GM23248 (cell line): ENCODE measurements around the gene KISS1. TPM values are rescaled to one million over a fixed set of nuclear protein-coding genes. Genes with fewer than 3 reads are reported as not detected.
A peak's percentile ranks its signal among the peaks of the same experiment; 100 is the strongest.

Source experiments
- DNase-seq: peaks from one replicate; pipeline ENCODE4 v3.0.0-alpha.2; 2015
- H2AFZ ChIP-seq: fragments of 200-600 bp; sonication (generic); 2 replicates; pipeline ENCODE4 v1.6.1; 2016; ENCODE audit warnings: antibody characterized with exemption
- H3F3A ChIP-seq: fragments of 200-600 bp; sonication (generic); 2 replicates; pipeline ENCODE4 v1.6.1; 2016; ENCODE audit warnings: mild to moderate bottlenecking, antibody characterized with exemption, mixed run types; ENCODE audit not compliant: insufficient read depth
- H3K27ac ChIP-seq: fragments of 200-600 bp; sonication (generic); 2 replicates; pipeline ENCODE4 v1.5.1; 2016; ENCODE audit warnings: mild to moderate bottlenecking
- H3K27me3 ChIP-seq: fragments of 200-600 bp; sonication (generic); replicated peaks from 2 replicates; pipeline ENCODE4 v1.6.1; 2016; ENCODE audit warnings: mild to moderate bottlenecking; ENCODE audit not compliant: insufficient read depth
- H3K36me3 ChIP-seq: fragments of 200-600 bp; sonication (generic); 2 replicates; pipeline ENCODE4 v1.6.1; 2016; ENCODE audit warnings: low read depth, mild to moderate bottlenecking
- H3K4me1 ChIP-seq: fragments of 200-600 bp; sonication (generic); 2 replicates; pipeline ENCODE4 v1.6.1; 2016; ENCODE audit warnings: mild to moderate bottlenecking; ENCODE audit not compliant: insufficient read depth
- H3K4me2 ChIP-seq: fragments of 200-600 bp; sonication (generic); one replicate; pipeline ENCODE4 v1.6.1; 2016; ENCODE audit warnings: mild to moderate bottlenecking; ENCODE audit not compliant: unreplicated experiment
- H3K4me3 ChIP-seq: fragments of 200-600 bp; sonication (generic); 2 replicates; pipeline ENCODE4 v1.5.1; 2016; ENCODE audit warnings: mild to moderate bottlenecking
- H3K79me2 ChIP-seq: fragments of 200-600 bp; sonication (generic); 2 replicates; pipeline ENCODE4 v1.6.1; 2016; ENCODE audit warnings: mild to moderate bottlenecking; ENCODE audit not compliant: insufficient read depth
- H3K9ac ChIP-seq: fragments of 200-600 bp; sonication (generic); 2 replicates; pipeline ENCODE4 v1.6.1; 2016; ENCODE audit warnings: mild to moderate bottlenecking
- H3K9me2 ChIP-seq: fragments of 200-600 bp; sonication (generic); 2 replicates; pipeline ENCODE4 v1.6.1; 2016; ENCODE audit warnings: mixed run types, mild to moderate bottlenecking, moderate library complexity; ENCODE audit not compliant: insufficient read depth
- H3K9me3 ChIP-seq: fragments of 200-600 bp; sonication (generic); one replicate; pipeline ENCODE4 v1.6.1; 2017; ENCODE audit warnings: low read depth
- H4K20me1 ChIP-seq: fragments of 200-600 bp; sonication (generic); 2 replicates; pipeline ENCODE4 v1.6.0; 2016; ENCODE audit not compliant: insufficient read depth
- EZH2 ChIP-seq: fragments of 200-600 bp; sonication (generic); IDR thresholded peaks from 2 replicates; pipeline ENCODE4 v1.6.1; 2018; ENCODE audit warnings: antibody characterized with exemption, mild to moderate bottlenecking; ENCODE audit not compliant: insufficient read depth, poor library complexity, severe bottlenecking
- EZH2phosphoT487 ChIP-seq: fragments of 200-600 bp; sonication (generic); IDR thresholded peaks from 2 replicates; pipeline ENCODE4 v1.6.1; 2018; ENCODE audit warnings: antibody characterized with exemption, moderate library complexity, mild to moderate bottlenecking, low read depth; ENCODE audit not compliant: insufficient read depth
- WGBS, 2 experiments: methylation state at CpG; one replicate each; pipeline ENCODE4 v1.1.6; 2015 to 2017; ENCODE audit warnings: low lambda C conversion rate in 2 of 2, low coverage in 1 of 2; ENCODE audit errors: missing lambda C conversion rate in 2 of 2; 5-methylcytosine and 5-hydroxymethylcytosine counted together
- in situ Hi-C: fragments of 300-500 bp; cut with MboI; formaldehyde crosslinking; loops from 2 replicates; pipeline ENCODE4 v1.15.0; 2020
- polyA plus RNA-seq: library from polyadenylated mRNA; unstranded; fragments of >200 nt; fragmentation: Nextera tagmentation; extraction: Ambion mirVana; gene quantifications from 2 replicates; pipeline ENCODE4 v1.2.1, GENCODE V29; 2016
- total RNA-seq: library from RNA; depleted of rRNA; stranded (reverse); fragments of >200 nt; shearing (Covaris generic); gene quantifications from 2 replicates; pipeline ENCODE4 v1.2.3, GENCODE V29; 2014

The KISS1 gene
- total and polyA plus RNA-seq, 2 experiments from 2014 or later, result not detected

- Histone ChIP-seq H3K4me1 (no peaks in the 10 kb centered on the region), H4K20me1 (no peaks in the 10 kb centered on the region), H3K9me2 (no peaks in the 10 kb centered on the region), H3F3A (peaks cover 8% of the 10 kb centered on the region; the same call in 1 of the 2 replicates), H3K9me3 (no peaks in the 10 kb centered on the region), H3K27me3 (no peaks in the 10 kb centered on the region), H3K36me3 (no peaks in the 10 kb centered on the region), H3K27ac (no peak overlapping the region), H3K79me2 (no peaks in the 10 kb centered on the region), H3K4me3 (no peak overlapping the region), H3K4me2 (no peak overlapping the region), H2AFZ (no peak overlapping the region), H3K9ac (no peak overlapping the region)
- in situ Hi-C loops, result no loop called here
- 95% methylated on average over 16 of the region's 16 CpGs for WGBS, 2 experiments
- no peak for DNase-seq
- no peak for TF ChIP-seq EZH2
- TF ChIP-seq EZH2phosphoT487, result no peak
These were observed 29.8 kb upstream of the KISS1 start for GRCh38 chr1:204225841-204226735.

GRCh38 chr1:204224655-204225054 lies 28.4 kb upstream of the KISS1 start:
- in situ Hi-C loops, result no loop called here

GRCh38 chr1:204223129-204223860 lies 27.0 kb upstream of the KISS1 start:
- Histone ChIP-seq H3K27ac (no peak overlapping the region), H3K4me1 (no peaks in the 10 kb centered on the region), H3K4me3 (no peak overlapping the region), H3K27me3 (no peaks in the 10 kb centered on the region), H3K79me2 (no peaks in the 10 kb centered on the region), H3K9me3 (no peaks in the 10 kb centered on the region), H3K4me2 (no peak overlapping the region), H3K36me3 (no peaks in the 10 kb centered on the region), H2AFZ (no peak overlapping the region), H4K20me1 (no peaks in the 10 kb centered on the region), H3F3A (peaks cover 8% of the 10 kb centered on the region; the same call in 1 of the 2 replicates), H3K9me2 (no peaks in the 10 kb centered on the region), H3K9ac (no peak overlapping the region)
- in situ Hi-C loops, result no loop called here
- DNase-seq, result no peak
- 85 to 91% methylated on average over 13 to 17 of the region's 17 CpGs for WGBS, 2 experiments
- TF ChIP-seq EZH2phosphoT487 (no peak), EZH2 (no peak)

More at GRCh38 chr1:204224655-204225054, 28.4 kb upstream of the KISS1 start:
- H3K79me2 ChIP-seq, result no peaks in the 10 kb centered on the region
- no peaks in the 10 kb centered on the region for H3K9me3 ChIP-seq
- H3K4me1 ChIP-seq, result no peaks in the 10 kb centered on the region
- no peak overlapping the region for H2AFZ ChIP-seq
- H3K9ac ChIP-seq, result no peak overlapping the region
- no peak overlapping the region for H3K4me2 ChIP-seq
- H3K9me2 ChIP-seq, result no peaks in the 10 kb centered on the region
- H3K4me3 ChIP-seq, result no peak overlapping the region
- TF ChIP-seq EZH2phosphoT487 (no peak), EZH2 (no peak)
- peak; percentile 40 for DNase-seq
- WGBS, 2 experiments, result 60 to 68% methylated on average over 8 of the region's 8 CpGs
- H3K27ac ChIP-seq, result no peak overlapping the region
- no peaks in the 10 kb centered on the region for H4K20me1 ChIP-seq
- H3K36me3 ChIP-seq, result no peaks in the 10 kb centered on the region
- no peaks in the 10 kb centered on the region for H3K27me3 ChIP-seq
- H3F3A ChIP-seq, result peaks cover 8% of the 10 kb centered on the region; the same call in 1 of the 2 replicates

GRCh38 chr1:204222764-204223055 lies 26.4 kb upstream of the KISS1 start:
- Histone ChIP-seq H2AFZ (no peak overlapping the region), H3F3A (peaks cover 8% of the 10 kb centered on the region; the same call in 1 of the 2 replicates), H3K27me3 (no peaks in the 10 kb centered on the region), H3K4me1 (no peaks in the 10 kb centered on the region), H3K9me3 (no peaks in the 10 kb centered on the region), H3K9me2 (no peaks in the 10 kb centered on the region), H4K20me1 (no peaks in the 10 kb centered on the region), H3K27ac (no peak overlapping the region), H3K9ac (no peak overlapping the region), H3K79me2 (no peaks in the 10 kb centered on the region), H3K4me3 (no peak overlapping the region), H3K4me2 (no peak overlapping the region), H3K36me3 (no peaks in the 10 kb centered on the region)
- in situ Hi-C loops, result no loop called here
- TF ChIP-seq EZH2, result no peak
- no peak for TF ChIP-seq EZH2phosphoT487
- DNase-seq, result no peak
- WGBS, 2 experiments, result 98 to 100% methylated on average over 3 of the region's 3 CpGs
